ENCODE measurements around the gene ABCA12. TPM values are rescaled to one million over a fixed set of nuclear protein-coding genes. Genes with fewer than 3 reads are reported as not detected.

ABCA12 gene
- total and polyA plus RNA-seq, 12 donors, result under 0.01 to 0.04 TPM; not detected in 10

DNA sequence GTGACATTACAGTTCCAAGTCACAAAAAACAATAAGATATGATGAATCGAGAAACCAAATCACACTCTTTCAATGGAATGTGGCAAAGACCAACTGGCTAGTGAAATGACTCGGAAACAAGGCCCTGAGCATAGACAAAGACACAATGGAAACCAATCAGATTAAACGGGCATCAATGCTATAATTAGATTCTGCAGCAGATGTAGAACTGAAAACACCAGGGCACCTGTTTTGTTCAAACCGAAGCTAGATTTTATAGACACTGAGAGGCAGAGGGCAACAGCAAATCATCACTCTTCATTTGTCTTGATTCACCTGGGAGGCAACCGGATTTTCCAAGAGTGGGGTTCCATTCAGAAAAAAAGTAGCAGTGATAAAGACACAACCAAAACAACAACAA is 236.1 kb downstream of the ABCA12 start:
- intact Hi-C loops (cut with DNase I), result no loop called here
- Histone ChIP-seq H3K27ac (no peak overlapping the region), H3K4me1 (replicated peaks in 1 of 2) (no peaks in the 10 kb centered on the region), H3K27me3 (no peaks in the 10 kb centered on the region), H3K4me3 (no peak overlapping the region), H3K9me3 (replicated peaks in 1 of 3) (no peaks in the 10 kb centered on the region), H3K36me3 (replicated peaks in 1 of 2) (no peaks in the 10 kb centered on the region)
- WGBS, 4 donors, result 80 to 83% (median 82%) methylated on average over 5 of the region's 5 CpGs
- TF ChIP-seq, protein P1, sequence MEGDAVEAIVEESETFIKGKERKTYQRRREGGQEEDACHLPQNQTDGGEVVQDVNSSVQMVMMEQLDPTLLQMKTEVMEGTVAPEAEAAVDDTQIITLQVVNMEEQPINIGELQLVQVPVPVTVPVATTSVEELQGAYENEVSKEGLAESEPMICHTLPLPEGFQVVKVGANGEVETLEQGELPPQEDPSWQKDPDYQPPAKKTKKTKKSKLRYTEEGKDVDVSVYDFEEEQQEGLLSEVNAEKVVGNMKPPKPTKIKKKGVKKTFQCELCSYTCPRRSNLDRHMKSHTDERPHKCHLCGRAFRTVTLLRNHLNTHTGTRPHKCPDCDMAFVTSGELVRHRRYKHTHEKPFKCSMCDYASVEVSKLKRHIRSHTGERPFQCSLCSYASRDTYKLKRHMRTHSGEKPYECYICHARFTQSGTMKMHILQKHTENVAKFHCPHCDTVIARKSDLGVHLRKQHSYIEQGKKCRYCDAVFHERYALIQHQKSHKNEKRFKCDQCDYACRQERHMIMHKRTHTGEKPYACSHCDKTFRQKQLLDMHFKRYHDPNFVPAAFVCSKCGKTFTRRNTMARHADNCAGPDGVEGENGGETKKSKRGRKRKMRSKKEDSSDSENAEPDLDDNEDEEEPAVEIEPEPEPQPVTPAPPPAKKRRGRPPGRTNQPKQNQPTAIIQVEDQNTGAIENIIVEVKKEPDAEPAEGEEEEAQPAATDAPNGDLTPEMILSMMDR (IDR thresholded peaks at IDR 0.05), result no peak
- TF ChIP-seq POLR2A (IDR thresholded peaks at IDR 0.05), result no peak
- no peak for DNase-seq

DNA sequence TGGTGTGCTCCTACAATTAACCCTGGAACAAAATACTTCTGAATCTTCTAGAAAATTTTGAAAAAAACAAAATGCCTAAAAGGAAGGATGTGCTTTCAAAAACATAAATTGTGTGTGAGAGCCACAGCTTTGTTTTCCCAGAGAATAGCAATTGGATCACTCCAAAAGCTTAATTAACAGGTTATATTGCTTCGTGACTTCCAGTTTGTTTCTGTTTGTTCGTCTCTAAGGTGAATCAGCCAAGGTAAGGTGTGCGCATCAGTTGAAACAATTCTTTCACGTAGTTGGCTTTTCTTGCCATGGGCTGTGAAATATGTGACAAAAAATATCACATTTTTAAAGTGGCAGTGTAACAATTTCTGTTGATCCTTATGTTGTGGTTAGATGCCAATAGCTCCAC is 238.7 kb downstream of the ABCA12 start:
- no peak for TF ChIP-seq POLR2A (IDR thresholded peaks at IDR 0.05)
- TF ChIP-seq, protein P1 (IDR thresholded peaks at IDR 0.05), result no peak
- Histone ChIP-seq H3K27ac (no peak overlapping the region), H3K4me1 (replicated peaks in 1 of 2) (no peaks in the 10 kb centered on the region), H3K27me3 (no peaks in the 10 kb centered on the region), H3K9me3 (replicated peaks in 1 of 3) (no peaks in the 10 kb centered on the region), H3K36me3 (replicated peaks in 1 of 2) (no peaks in the 10 kb centered on the region), H3K4me3 (no peak overlapping the region)
- WGBS, 4 donors, result 81 to 85% (median 82%) methylated on average over 4 of the region's 4 CpGs
- DNase-seq, result no peak
- intact Hi-C loops (cut with DNase I), result no loop called here

DNA sequence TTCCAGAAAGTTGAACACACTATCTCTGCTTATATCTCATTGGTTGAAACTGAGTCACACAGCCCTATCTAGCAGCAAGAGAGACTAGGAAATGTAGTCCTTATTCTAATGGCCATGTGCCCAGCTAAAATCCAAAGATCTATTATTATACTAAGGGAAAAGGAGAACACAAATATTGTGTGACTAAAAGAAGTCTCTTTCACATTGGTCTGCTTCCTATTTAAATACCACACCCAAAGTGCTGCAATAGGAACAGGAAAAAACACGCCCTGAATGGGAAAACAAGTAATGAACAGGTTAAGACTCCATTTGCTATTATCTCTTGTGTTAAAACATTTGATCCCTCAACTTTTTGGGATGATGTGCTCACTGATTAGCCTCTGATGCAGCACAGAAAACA is 242.2 kb downstream of the ABCA12 start:
- Histone ChIP-seq H3K27me3 (no peaks in the 10 kb centered on the region), H3K9me3 (replicated peaks in 1 of 3) (no peaks in the 10 kb centered on the region), H3K36me3 (replicated peaks in 1 of 2) (no peaks in the 10 kb centered on the region), H3K27ac (no peak overlapping the region), H3K4me3 (no peak overlapping the region), H3K4me1 (replicated peaks in 1 of 2) (no peaks in the 10 kb centered on the region)
- TF ChIP-seq POLR2A (IDR thresholded peaks at IDR 0.05), result no peak
- 84 to 96% (median 92%) methylated on average over 1 of the region's 1 CpG for WGBS, 4 donors
- no peak for DNase-seq
- intact Hi-C loops (cut with DNase I), result no loop called here

DNA sequence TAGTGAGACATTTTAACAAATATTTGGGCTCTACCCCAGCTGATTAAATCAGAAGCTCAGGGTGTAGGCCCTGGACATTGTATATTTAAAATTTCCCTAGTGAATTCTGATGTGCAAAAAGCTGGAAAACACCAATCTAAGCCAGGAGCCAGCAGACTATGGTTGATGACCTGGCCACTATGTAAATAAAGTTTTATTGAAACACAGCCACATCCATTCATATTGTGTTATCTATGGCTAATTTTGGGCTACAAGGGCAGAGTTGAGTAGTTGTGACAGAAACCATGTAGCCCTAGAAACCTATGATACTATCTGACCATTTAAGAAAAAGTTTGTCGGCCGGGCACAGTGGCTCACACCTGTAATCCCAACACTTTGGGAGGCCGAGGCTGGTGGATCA is 243.0 kb downstream of the ABCA12 start:
- 89 to 95% (median 90%) methylated on average over 3 of the region's 3 CpGs for WGBS, 4 donors
- no peak for TF ChIP-seq POLR2A (IDR thresholded peaks at IDR 0.05)
- TF ChIP-seq, protein P1 (IDR thresholded peaks at IDR 0.05), result no peak
- Histone ChIP-seq H3K27me3 (no peaks in the 10 kb centered on the region), H3K9me3 (replicated peaks in 1 of 3) (no peaks in the 10 kb centered on the region), H3K36me3 (replicated peaks in 1 of 2) (no peaks in the 10 kb centered on the region), H3K27ac (no peak overlapping the region), H3K4me1 (replicated peaks in 1 of 2) (no peaks in the 10 kb centered on the region), H3K4me3 (no peak overlapping the region)
- intact Hi-C loops (cut with DNase I), result no loop called here
- DNase-seq, result no peak

DNA sequence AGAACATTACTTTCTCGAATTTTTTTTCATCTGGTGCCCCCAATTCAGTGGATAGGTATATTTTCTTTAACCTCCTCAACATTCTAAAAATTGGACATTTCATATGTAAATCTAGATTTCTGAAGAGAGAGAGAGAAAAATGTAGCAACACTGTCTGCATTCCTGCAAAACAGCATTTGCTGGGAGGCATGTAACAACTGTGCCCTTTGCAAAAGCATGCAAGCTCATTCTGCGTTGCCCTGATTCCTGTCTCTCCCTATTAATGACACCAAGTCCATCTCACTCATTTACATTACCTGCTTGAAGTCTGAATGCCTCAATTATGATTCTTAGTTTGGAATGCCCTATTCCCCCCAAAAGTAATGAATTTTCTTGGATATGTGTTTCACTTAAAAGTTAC is 249.1 kb downstream of the ABCA12 start:
- Histone ChIP-seq H3K36me3 (replicated peaks in 1 of 2) (no peaks in the 10 kb centered on the region), H3K27me3 (no peaks in the 10 kb centered on the region), H3K4me3 (no peak overlapping the region), H3K27ac (no peak overlapping the region), H3K4me1 (replicated peaks in 1 of 2) (no peaks in the 10 kb centered on the region), H3K9me3 (replicated peaks in 1 of 3) (no peaks in the 10 kb centered on the region)
- TF ChIP-seq, protein P1 (IDR thresholded peaks at IDR 0.05), result no peak
- no peak for TF ChIP-seq POLR2A (IDR thresholded peaks at IDR 0.05)
- intact Hi-C loops (cut with DNase I), result no loop called here
- WGBS, 4 donors, result 79 to 89% (median 84%) methylated on average over 2 of the region's 2 CpGs
- no peak for DNase-seq
